HepG2 (cell line): ENCODE data around the gene TPST2. TPM values are rescaled to one million over a fixed set of nuclear protein-coding genes. Genes with fewer than 3 reads are reported as not detected.

ENCODE experiments used
- CC2D1A ChIP-seq: sonication (generic); formaldehyde crosslinking; IDR thresholded peaks from 2 replicates; pipeline ENCODE4 v1.8.1; 2023; ENCODE audit warnings: mild to moderate bottlenecking, missing genetic modification reagents
- CHD4 ChIP-seq: fragments of 200-600 bp; sonication (generic); IDR thresholded peaks from 2 replicates; pipeline ENCODE4 v1.7.0; 2017; ENCODE audit warnings: mild to moderate bottlenecking, low read length, borderline replicate concordance
- DPF2 ChIP-seq: sonication (generic); formaldehyde crosslinking; IDR thresholded peaks from 2 replicates; pipeline ENCODE4 v1.4.0; 2020; ENCODE audit warnings: mild to moderate bottlenecking, low read depth, missing genetic modification reagents, borderline replicate concordance
- DR1 ChIP-seq: sonication (generic); formaldehyde crosslinking; IDR thresholded peaks from 2 replicates; pipeline ENCODE4 v1.8.0; 2021; ENCODE audit warnings: mild to moderate bottlenecking, missing genetic modification reagents, inconsistent platforms
- EP300 ChIP-seq, 3 experiments: sonication (generic) in 1 of 3; formaldehyde crosslinking in 1 of 3; IDR thresholded peaks; 2 replicates each; pipeline versions ENCODE4 v1.5.1 to v1.6.1; 2011 to 2020; ENCODE audit warnings: low read depth in 2 of 3, low read length in 2 of 3, borderline replicate concordance in 1 of 3, improper control_type of control experiment in 1 of 3, mild to moderate bottlenecking in 1 of 3, missing genetic modification reagents in 1 of 3, moderate library complexity in 1 of 3
- RAD21 ChIP-seq: fragments of 450-650 bp; formaldehyde crosslinking; IDR thresholded peaks from 2 replicates; pipeline ENCODE4 v1.5.0; 2020; ENCODE audit warnings: mild to moderate bottlenecking
- TEAD2 ChIP-seq: sonication (generic); formaldehyde crosslinking; IDR thresholded peaks from 2 replicates; pipeline ENCODE4 v1.9.0; 2021; ENCODE audit warnings: missing genetic modification reagents
- ZBTB37 ChIP-seq: sonication (generic); formaldehyde crosslinking; IDR thresholded peaks from 2 replicates; pipeline ENCODE4 v1.4.0; 2020; ENCODE audit warnings: mild to moderate bottlenecking, missing genetic modification reagents
- ZNF687 ChIP-seq: sonication (generic); formaldehyde crosslinking; IDR thresholded peaks from 2 replicates; pipeline ENCODE4 v1.5.1; 2020; ENCODE audit warnings: mild to moderate bottlenecking, missing genetic modification reagents, moderate library complexity
- ZNF737 ChIP-seq: sonication (generic); formaldehyde crosslinking; IDR thresholded peaks from 2 replicates; pipeline ENCODE4 v1.5.0; 2020; ENCODE audit warnings: missing genetic modification reagents, mild to moderate bottlenecking, borderline replicate concordance
- ZNF75D ChIP-seq: sonication (generic); formaldehyde crosslinking; IDR thresholded peaks from 2 replicates; pipeline ENCODE4 v1.8.1; 2023; ENCODE audit warnings: missing genetic modification reagents, mild to moderate bottlenecking, borderline replicate concordance
- polyA plus RNA-seq, 8 experiments: library from polyadenylated mRNA; depleted of rRNA in 3 of 8; stranded (reverse) in 7 of 8; unstranded in 1 of 8; fragments of >200 nt; fragmentation: Illumina TruSeq in 4 of 8; extraction: Trizol in 4 of 8; gene quantifications; 2 replicates each; pipeline versions ENCODE4 v1.2.1 to v1.2.3, GENCODE V29; 2011 to 2016; ENCODE audit warnings: low read depth in 4 of 8, missing spikeins in 1 of 8, mixed read lengths in 1 of 8; ENCODE audit not compliant: insufficient read depth in 1 of 8
- total RNA-seq, 5 experiments: library from RNA; depleted of rRNA; stranded (reverse); fragments of >200 nt; fragmentation: Illumina TruSeq; extraction: Trizol; gene quantifications; 2 replicates each; pipeline ENCODE4 v1.2.3, GENCODE V29; 2016; ENCODE audit warnings: low read depth in 1 of 5
- TF ChIP-seq, protein P1 (sequence below): sonication (generic); formaldehyde crosslinking; IDR thresholded peaks from 2 replicates; pipeline ENCODE4 v1.8.1; 2022; ENCODE audit warnings: low read depth, mild to moderate bottlenecking, missing genetic modification reagents
- TF ChIP-seq, protein P2 (sequence below): sonication (generic); formaldehyde crosslinking; IDR thresholded peaks from 2 replicates; pipeline ENCODE4 v1.5.0; 2020; ENCODE audit warnings: mild to moderate bottlenecking, missing genetic modification reagents

The TPST2 gene
- total and polyA plus RNA-seq, 2 of the 13 experiments (the other 11 are each of a cell fraction or from before 2014, with no cell fraction given) = 15.2 to 23.8 TPM

GRCh38 chr22:26512149-26512793 is 77.7 kb downstream of the TPST2 start, which contains the start of gene TFIP11 (continued):
- TF ChIP-seq ZNF687 (CRISPR knock-in tag) (peak; percentile 87), ZNF737 (CRISPR knock-in tag) (no peak), CHD4 (no peak), ZBTB37 (CRISPR knock-in tag) (no peak), ZNF75D (CRISPR knock-in tag) (no peak), TEAD2 (no peak), EP300 (IDR thresholded peaks at IDR 0.05; ENCODE audit: low read depth in 2 of 2, low read length in 2 of 2) (no peak), EP300 (CRISPR knock-in tag; IDR thresholded peaks at IDR 0.05; ENCODE audit: borderline replicate concordance) (no peak), DR1 (CRISPR knock-in tag) (peak; percentile 95), DPF2 (CRISPR knock-in tag) (no peak), CC2D1A (CRISPR knock-in tag) (0 out of 2 replicates have a peak, but pooled peaks have one; percentile 64), RAD21 (CRISPR knock-in tag) (peak; percentile 65)
- TF ChIP-seq, protein P1, sequence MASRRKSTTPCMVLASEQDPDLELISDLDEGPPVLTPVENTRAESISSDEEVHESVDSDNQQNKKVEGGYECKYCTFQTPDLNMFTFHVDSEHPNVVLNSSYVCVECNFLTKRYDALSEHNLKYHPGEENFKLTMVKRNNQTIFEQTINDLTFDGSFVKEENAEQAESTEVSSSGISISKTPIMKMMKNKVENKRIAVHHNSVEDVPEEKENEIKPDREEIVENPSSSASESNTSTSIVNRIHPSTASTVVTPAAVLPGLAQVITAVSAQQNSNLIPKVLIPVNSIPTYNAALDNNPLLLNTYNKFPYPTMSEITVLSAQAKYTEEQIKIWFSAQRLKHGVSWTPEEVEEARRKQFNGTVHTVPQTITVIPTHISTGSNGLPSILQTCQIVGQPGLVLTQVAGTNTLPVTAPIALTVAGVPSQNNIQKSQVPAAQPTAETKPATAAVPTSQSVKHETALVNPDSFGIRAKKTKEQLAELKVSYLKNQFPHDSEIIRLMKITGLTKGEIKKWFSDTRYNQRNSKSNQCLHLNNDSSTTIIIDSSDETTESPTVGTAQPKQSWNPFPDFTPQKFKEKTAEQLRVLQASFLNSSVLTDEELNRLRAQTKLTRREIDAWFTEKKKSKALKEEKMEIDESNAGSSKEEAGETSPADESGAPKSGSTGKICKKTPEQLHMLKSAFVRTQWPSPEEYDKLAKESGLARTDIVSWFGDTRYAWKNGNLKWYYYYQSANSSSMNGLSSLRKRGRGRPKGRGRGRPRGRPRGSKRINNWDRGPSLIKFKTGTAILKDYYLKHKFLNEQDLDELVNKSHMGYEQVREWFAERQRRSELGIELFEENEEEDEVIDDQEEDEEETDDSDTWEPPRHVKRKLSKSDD (CRISPR knock-in tag) = peak; percentile 85
- TF ChIP-seq, protein P2, sequence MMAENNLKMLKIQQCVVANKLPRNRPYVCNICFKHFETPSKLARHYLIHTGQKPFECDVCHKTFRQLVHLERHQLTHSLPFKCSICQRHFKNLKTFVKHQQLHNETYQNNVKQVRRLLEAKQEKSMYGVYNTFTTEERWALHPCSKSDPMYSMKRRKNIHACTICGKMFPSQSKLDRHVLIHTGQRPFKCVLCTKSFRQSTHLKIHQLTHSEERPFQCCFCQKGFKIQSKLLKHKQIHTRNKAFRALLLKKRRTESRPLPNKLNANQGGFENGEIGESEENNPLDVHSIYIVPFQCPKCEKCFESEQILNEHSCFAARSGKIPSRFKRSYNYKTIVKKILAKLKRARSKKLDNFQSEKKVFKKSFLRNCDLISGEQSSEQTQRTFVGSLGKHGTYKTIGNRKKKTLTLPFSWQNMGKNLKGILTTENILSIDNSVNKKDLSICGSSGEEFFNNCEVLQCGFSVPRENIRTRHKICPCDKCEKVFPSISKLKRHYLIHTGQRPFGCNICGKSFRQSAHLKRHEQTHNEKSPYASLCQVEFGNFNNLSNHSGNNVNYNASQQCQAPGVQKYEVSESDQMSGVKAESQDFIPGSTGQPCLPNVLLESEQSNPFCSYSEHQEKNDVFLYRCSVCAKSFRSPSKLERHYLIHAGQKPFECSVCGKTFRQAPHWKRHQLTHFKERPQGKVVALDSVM (CRISPR knock-in tag) = peak; percentile 26; the same call in 1 of the 2 replicates
